Left lung (tissue), 10 donors: ENCODE results near the gene SEPTIN12. TPM values are rescaled to one million over a fixed set of nuclear protein-coding genes. Genes with fewer than 3 reads are reported as not detected.

ENCODE experiments used
- ATAC-seq: fragments of 200-7000 bp; cut with Tn5 transposase; one replicate; pipeline ENCODE4 v1.9.1; 2020; ENCODE audit warnings: moderate library complexity
- DNase-seq, 4 donors: peaks; one replicate each; pipeline ENCODE4 v3.0.0-alpha.2; 2013 to 2020
- H3K27ac ChIP-seq, 2 donors: fragments of 200-600 bp; sonication (generic) in 1 of 2; one replicate each; pipeline versions ENCODE4 v1.5.0 to v1.8.0; 2020 to 2021
- H3K27me3 ChIP-seq, 2 donors: fragments of 200-600 bp; sonication (generic) in 1 of 2; one replicate each; pipeline versions ENCODE4 v1.5.0 to v1.8.0; 2020 to 2021
- H3K36me3 ChIP-seq, 2 donors: fragments of 200-600 bp; sonication (generic) in 1 of 2; one replicate each; pipeline versions ENCODE4 v1.5.0 to v1.8.0; 2020 to 2021
- H3K4me1 ChIP-seq, 2 donors: fragments of 200-600 bp; one replicate each; pipeline ENCODE4 v1.8.0; 2021
- H3K4me3 ChIP-seq, 2 donors: fragments of 200-600 bp; sonication (generic) in 1 of 2; one replicate each; pipeline versions ENCODE4 v1.5.0 to v1.8.0; 2020 to 2021; ENCODE audit warnings: mild to moderate bottlenecking in 1 of 2
- H3K9me3 ChIP-seq, 2 donors: fragments of 200-600 bp; sonication (generic) in 1 of 2; one replicate each; pipeline versions ENCODE4 v1.5.0 to v1.8.0; 2020 to 2021
- intact Hi-C, 2 donors: fragments of 100-400 bp; cut with DNase I; formaldehyde crosslinking; loops; one replicate each; pipeline versions ENCODE4 v1.11.2 to v1.14.2; 2022
- polyA plus RNA-seq, 6 donors: library from polyadenylated mRNA; unstranded; fragments of 120-200 nt; gene quantifications; one replicate each; pipeline ENCODE4 v1.2.1, GENCODE V29; 2013; ENCODE audit not compliant: insufficient read length in 6 of 6
- total RNA-seq, 2 donors: library from RNA; stranded (reverse); fragmentation: NEBNext Ultra II Directional; extraction: Animal tissue kit (Norgen Biotek cat#: 25700); gene quantifications; one replicate each; pipeline ENCODE4 v1.2.1, GENCODE V29; 2021
- TF ChIP-seq, protein P1 (sequence below), 2 donors: fragments of 200-600 bp; sonication (generic) in 1 of 2; IDR thresholded peaks; one replicate each; pipeline versions ENCODE4 v1.5.0 to v1.8.0; 2021; ENCODE audit warnings: antibody characterized with exemption in 2 of 2
- donor health status: DM: no; HTN: yes; CAD: no.
- donor health status: DM: no; HTN: no; CAD: no.

SEPTIN12 gene
- total and polyA plus RNA-seq, 8 donors: 0.28 to 14.6 (median 0.65) TPM; not detected in 5

DNA sequence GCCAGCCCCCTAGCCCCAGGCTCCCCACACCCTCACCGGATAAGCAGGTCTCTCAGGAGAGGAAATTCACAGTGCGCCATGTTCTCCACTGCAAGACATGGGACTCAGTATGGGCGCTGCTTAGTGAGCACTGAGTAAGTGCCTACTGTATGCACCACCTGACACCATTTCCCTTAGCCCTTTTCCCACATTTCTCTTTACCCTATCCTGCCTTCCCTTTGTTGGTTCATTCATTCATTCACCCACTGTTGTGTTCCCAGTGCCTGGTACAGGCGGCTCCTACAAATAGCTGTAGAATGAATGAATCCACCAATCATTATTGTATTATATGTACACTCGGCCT, 10.1 kb downstream of the SEPTIN12 start:
- no peak for ATAC-seq
- no peaks in the 10 kb centered on the region for H3K9me3 ChIP-seq
- no peak for DNase-seq
- TF ChIP-seq, protein P1, sequence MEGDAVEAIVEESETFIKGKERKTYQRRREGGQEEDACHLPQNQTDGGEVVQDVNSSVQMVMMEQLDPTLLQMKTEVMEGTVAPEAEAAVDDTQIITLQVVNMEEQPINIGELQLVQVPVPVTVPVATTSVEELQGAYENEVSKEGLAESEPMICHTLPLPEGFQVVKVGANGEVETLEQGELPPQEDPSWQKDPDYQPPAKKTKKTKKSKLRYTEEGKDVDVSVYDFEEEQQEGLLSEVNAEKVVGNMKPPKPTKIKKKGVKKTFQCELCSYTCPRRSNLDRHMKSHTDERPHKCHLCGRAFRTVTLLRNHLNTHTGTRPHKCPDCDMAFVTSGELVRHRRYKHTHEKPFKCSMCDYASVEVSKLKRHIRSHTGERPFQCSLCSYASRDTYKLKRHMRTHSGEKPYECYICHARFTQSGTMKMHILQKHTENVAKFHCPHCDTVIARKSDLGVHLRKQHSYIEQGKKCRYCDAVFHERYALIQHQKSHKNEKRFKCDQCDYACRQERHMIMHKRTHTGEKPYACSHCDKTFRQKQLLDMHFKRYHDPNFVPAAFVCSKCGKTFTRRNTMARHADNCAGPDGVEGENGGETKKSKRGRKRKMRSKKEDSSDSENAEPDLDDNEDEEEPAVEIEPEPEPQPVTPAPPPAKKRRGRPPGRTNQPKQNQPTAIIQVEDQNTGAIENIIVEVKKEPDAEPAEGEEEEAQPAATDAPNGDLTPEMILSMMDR (IDR thresholded peaks at IDR 0.05): no peak
- no peaks in the 10 kb centered on the region for H3K36me3 ChIP-seq
- no peaks in the 10 kb centered on the region for H3K27me3 ChIP-seq
- peaks cover 0 to 6% of the 10 kb centered on the region in 2 donors for H3K4me1 ChIP-seq
- no peak overlapping the region for H3K4me3 ChIP-seq
- no peak overlapping the region for H3K27ac ChIP-seq
- intact Hi-C loops: no loop called here

DNA sequence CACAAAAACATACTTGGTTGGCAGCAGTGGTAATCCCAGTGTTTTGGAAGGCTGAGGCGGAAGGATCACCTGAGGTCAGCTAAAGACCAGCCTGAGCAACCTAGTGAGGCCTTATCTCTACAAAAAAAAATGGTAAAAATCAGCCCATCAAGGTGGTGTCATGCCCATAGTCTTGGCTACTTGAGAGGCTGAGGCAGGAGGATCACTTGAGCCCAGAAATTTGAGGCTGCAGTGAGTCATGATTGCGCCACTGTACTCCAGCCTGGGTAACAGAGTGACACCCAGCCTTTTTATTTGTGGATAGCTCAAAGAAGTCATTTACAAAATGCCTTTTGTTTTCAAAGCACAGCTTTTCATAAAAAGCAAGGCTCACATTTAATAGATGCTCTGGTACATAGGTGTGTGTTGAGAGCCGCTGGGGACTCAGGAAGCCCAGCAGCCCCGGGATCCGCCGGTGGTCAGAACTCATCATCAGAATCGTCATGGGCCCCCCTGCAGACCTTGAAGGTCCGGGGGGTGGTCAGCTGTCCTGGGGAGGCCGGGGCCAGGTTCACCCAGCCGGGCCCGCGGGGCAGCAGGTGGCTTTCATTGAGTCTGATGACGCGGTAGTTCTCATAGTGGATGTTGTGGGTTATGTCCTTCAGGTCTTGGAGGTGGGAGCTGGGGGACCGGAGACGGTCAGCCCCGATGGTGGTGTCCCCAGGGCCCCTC, 10.7 kb downstream of the SEPTIN12 start:
- intact Hi-C loops: no loop called here
- DNase-seq: no peak
- no peak for ATAC-seq
- H3K36me3 ChIP-seq: no peaks in the 10 kb centered on the region
- H3K27ac ChIP-seq: no peak overlapping the region
- no peaks in the 10 kb centered on the region for H3K27me3 ChIP-seq
- H3K4me3 ChIP-seq: no peak overlapping the region
- no peaks in the 10 kb centered on the region for H3K9me3 ChIP-seq
- H3K4me1 ChIP-seq: peaks cover 0 to 6% of the 10 kb centered on the region in 2 donors
- TF ChIP-seq, protein P1 (IDR thresholded peaks at IDR 0.05): no peak

DNA sequence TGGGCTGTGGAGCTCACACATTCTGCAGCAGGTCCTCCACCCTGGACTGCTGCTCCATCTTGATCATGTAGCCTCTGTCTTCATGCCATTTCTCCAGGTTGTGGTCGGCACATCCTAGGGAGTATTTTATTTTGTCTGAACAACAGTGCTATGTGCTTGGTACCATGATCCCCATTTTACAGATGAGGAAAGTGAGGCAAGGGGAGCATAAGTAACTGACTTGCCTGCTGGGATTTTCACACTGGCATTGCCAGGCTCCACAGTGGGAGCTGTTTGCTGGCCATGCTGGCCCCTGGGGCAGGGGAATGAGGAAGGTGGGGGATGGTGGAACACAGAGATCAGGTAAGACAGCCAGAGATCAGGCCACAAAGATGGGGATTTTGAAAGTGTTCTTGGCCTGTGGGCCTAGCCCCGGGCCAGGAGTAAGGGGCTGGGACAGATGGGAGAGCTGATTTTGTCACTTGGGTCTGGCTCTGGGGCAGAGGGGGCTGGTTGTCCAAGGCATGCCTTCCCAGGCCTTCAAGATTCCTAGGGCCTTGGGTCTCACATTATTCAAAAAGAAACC, 11.9 kb downstream of the SEPTIN12 start:
- TF ChIP-seq, protein P1 (IDR thresholded peaks at IDR 0.05): no peak
- Histone ChIP-seq H3K4me3 (no peak overlapping the region), H3K9me3 (no peaks in the 10 kb centered on the region), H3K27me3 (no peaks in the 10 kb centered on the region), H3K36me3 (no peaks in the 10 kb centered on the region), H3K27ac (no peak overlapping the region), H3K4me1 (peaks cover 0 to 6% of the 10 kb centered on the region in 2 donors)
- DNase-seq (no peak), ATAC-seq (no peak)
- intact Hi-C loops: no loop called here

DNA sequence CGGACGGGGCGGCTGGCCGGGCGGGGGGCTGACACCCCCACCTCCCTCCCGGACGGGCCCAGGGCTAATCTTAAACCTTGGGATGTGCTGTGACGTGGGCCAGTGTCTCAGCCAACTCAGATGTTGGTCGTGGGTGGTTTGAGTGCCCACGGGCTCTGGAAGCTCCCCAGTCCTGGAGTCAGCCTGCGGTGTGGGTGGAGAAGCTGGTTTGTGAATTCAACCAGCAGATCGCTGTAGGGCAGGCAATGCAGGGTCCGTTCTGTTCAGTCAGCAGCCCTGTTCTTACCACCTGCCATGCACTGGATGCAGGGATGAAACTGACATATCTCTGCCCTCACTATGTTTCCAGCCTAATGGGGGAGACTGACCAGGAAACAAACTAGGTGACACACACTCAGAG, 13.1 kb downstream of the SEPTIN12 start:
- Histone ChIP-seq H3K9me3 (no peaks in the 10 kb centered on the region), H3K27me3 (no peaks in the 10 kb centered on the region), H3K4me3 (no peak overlapping the region), H3K36me3 (no peaks in the 10 kb centered on the region), H3K27ac (no peak overlapping the region), H3K4me1 (peaks cover 0 to 6% of the 10 kb centered on the region in 2 donors)
- ATAC-seq (no peak), DNase-seq (no peak)
- TF ChIP-seq, protein P1 (IDR thresholded peaks at IDR 0.05): no peak
- intact Hi-C loops: no loop called here

DNA sequence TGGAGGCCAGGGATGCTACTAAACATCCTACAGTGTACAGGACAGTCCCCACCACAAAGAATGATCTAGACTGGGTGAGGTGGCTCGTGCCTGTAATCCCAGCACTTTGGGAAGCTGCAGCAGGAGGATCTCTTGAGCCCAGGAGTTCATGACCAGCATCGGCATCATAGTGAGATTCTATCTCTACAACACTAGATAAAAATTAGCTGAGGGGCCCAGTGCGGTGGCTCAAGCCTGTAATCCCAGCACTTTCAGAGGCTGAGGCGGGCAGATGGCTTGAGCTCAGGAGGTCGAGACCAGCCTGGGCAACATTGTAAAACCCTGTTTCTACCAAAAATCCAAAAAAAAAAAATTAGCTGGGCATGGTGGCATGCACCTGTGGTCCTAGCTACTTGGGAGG, 15.8 kb downstream of the SEPTIN12 start:
- Histone ChIP-seq H3K27me3 (no peaks in the 10 kb centered on the region), H3K4me3 (no peak overlapping the region), H3K27ac (no peak overlapping the region), H3K4me1 (peaks cover 6 to 17% of the 10 kb centered on the region in 2 donors), H3K9me3 (no peaks in the 10 kb centered on the region), H3K36me3 (no peaks in the 10 kb centered on the region)
- no peak for ATAC-seq
- DNase-seq: no peak
- intact Hi-C loops: no loop called here
- TF ChIP-seq, protein P1 (IDR thresholded peaks at IDR 0.05): no peak
